ENCODE results near the gene NRP2. TPM values are rescaled to one million over a fixed set of nuclear protein-coding genes. Genes with fewer than 3 reads are reported as not detected.

NRP2 gene
- total RNA-seq, 1 experiment from 2014 or later = 1.2 TPM

DNA sequence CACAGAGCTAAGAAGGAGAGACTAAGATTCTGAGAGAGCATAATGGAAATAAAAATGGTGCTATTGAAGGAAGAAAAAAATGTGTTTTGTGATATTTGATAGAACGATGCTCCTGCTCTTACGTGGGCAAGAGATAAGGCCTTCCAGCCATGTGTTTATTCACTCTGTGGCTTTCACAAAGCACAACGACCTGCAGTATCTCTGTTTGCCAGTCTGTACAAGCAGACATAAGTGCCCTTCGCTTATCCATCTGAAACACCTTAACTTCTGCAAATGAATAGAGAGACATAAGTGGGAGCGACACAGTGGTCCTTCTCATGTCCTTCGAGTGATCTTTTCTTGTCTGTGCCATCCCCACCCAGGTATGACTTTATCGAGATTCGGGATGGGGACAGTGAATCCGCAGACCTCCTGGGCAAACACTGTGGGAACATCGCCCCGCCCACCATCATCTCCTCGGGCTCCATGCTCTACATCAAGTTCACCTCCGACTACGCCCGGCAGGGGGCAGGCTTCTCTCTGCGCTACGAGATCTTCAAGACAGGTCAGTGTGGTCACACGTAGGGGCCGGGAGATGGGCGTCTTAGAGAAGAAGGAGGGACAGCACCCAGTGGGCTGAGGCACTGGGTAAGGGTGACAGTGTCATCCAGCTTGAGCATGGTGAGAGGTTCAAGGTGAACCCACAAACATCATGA lies 33.7 kb downstream of the NRP2 start:
- no TSS peak for BruUV-seq (replicated peaks)

More for the DNA sequence above, 33.7 kb downstream of the NRP2 start:
- ATAC-seq (peak; percentile 98), DNase-seq (ENCODE audit: low read depth, low spot score) (peak; percentile 71)
- Histone ChIP-seq H3K27me3 (ENCODE audit: insufficient read depth, low read length) (peaks cover 7% of the 10 kb centered on the region; the same call in 1 of the 2 replicates), H3K79me2 (ENCODE audit: insufficient read depth, low read length) (no peaks in the 10 kb centered on the region), H4K20me1 (ENCODE audit: insufficient read depth) (no peaks in the 10 kb centered on the region), H2AFZ (ENCODE audit: low read depth, low read length, poor library complexity, severe bottlenecking) (peak overlapping the region; percentile 98), H3K36me3 (ENCODE audit: control insufficient read depth in 1 of 2, insufficient read depth in 2 of 2, low read length in 2 of 2) (no peaks in the 10 kb centered on the region), H3K27ac (ENCODE audit: low read depth, low read length) (no peak overlapping the region), H3K4me2 (ENCODE audit: low read length) (peak overlapping the region; percentile 53), H3K9ac (ENCODE audit: low read length) (no peak overlapping the region), H3K4me1 (ENCODE audit: control insufficient read depth in 1 of 2, insufficient read depth in 2 of 2, low read length in 2 of 2) (peaks cover 0 to 5% of the 10 kb centered on the region in 2 experiments; a peak in 1 of 4 replicates), H3K9me2 (ENCODE audit: insufficient read depth) (no peaks in the 10 kb centered on the region), H3K9me3 (ENCODE audit: control insufficient read depth in 1 of 2, insufficient read depth in 1 of 2, low read depth in 1 of 2, low read length in 2 of 2) (no peaks in the 10 kb centered on the region), H3K4me3 (replicated peaks in 1 of 2; ENCODE audit: low read depth in 1 of 2, low read length in 2 of 2) (no peak overlapping the region)
- POLR2A ChIA-PET = no interaction called here
- CTCF ChIA-PET = interaction anchor here (0.6 to 0.7 kb wide), 2 partner anchors 11 to 24 kb away, joined by 3 read pairs; no protein-coding TSS in a partner anchor
- RAD21 ChIA-PET (ENCODE audit: low non-redundant PET in 1 of 2, low total read pairs in 2 of 2, uncharacterized antibody in 2 of 2, unreplicated experiment in 2 of 2) = no interaction called here
- intact Hi-C loops (cut with micrococcal nuclease) = loop anchor here (1.0 kb wide), 2 partner anchors 97 to 169 kb away; no protein-coding TSS in a partner anchor
- TF ChIP-seq EGR1 (IDR thresholded peaks at IDR 0.05; ENCODE audit: low read depth) (no peak), RAD21 (IDR thresholded peaks at IDR 0.05; ENCODE audit: low read depth) (peak; percentile 74), YY1 (IDR thresholded peaks at IDR 0.05; ENCODE audit: extremely low read depth, insufficient replicate concordance, low read depth, low read length) (peak; percentile 39)
- TF ChIP-seq, protein P1, sequence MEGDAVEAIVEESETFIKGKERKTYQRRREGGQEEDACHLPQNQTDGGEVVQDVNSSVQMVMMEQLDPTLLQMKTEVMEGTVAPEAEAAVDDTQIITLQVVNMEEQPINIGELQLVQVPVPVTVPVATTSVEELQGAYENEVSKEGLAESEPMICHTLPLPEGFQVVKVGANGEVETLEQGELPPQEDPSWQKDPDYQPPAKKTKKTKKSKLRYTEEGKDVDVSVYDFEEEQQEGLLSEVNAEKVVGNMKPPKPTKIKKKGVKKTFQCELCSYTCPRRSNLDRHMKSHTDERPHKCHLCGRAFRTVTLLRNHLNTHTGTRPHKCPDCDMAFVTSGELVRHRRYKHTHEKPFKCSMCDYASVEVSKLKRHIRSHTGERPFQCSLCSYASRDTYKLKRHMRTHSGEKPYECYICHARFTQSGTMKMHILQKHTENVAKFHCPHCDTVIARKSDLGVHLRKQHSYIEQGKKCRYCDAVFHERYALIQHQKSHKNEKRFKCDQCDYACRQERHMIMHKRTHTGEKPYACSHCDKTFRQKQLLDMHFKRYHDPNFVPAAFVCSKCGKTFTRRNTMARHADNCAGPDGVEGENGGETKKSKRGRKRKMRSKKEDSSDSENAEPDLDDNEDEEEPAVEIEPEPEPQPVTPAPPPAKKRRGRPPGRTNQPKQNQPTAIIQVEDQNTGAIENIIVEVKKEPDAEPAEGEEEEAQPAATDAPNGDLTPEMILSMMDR (IDR thresholded peaks at IDR 0.05 in 2 of 3, conservative IDR thresholded peaks at IDR 0.05 in 1 of 3; ENCODE audit: borderline replicate concordance in 1 of 3, insufficient read depth in 1 of 3, low read depth in 2 of 3, low read length in 2 of 3) = peak; percentile 76 to 86 (median 86)

All from HCT116 (cell line).